Neural cell (in vitro differentiated cells): Measurements from ENCODE around the gene SRPX.

Experiments used
- TAF1 ChIP-seq: IDR thresholded peaks from 2 replicates; pipeline ENCODE4 v1.6.1; 2012; ENCODE audit warnings: low read depth
- TF ChIP-seq, protein P1 (sequence below): fragments of 450-650 bp; IDR thresholded peaks from 2 replicates; pipeline ENCODE4 v1.5.1; 2014; ENCODE audit warnings: antibody characterized with exemption, mild to moderate bottlenecking, moderate library complexity; ENCODE audit not compliant: poor library complexity, severe bottlenecking

DNA sequence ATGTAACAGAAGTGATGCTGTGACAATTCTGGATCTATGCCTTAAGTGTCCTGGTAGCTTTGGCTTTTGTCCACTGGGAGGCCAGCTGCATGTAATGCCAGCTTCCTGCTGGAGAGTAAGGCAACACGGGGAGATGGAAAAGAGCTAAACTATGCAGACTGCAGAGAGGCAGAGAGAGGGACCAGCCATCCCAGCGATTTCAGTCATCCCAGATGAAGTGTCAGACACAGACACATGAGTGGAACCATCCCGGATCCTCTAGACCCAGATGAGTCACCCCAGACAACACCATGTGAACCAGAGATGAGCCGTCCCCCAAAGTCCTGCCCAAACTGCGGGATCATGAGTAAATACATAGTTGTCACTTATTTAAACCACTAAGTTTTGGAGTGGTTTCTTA is 14.6 kb downstream of the SRPX start:
- TF ChIP-seq, protein P1, sequence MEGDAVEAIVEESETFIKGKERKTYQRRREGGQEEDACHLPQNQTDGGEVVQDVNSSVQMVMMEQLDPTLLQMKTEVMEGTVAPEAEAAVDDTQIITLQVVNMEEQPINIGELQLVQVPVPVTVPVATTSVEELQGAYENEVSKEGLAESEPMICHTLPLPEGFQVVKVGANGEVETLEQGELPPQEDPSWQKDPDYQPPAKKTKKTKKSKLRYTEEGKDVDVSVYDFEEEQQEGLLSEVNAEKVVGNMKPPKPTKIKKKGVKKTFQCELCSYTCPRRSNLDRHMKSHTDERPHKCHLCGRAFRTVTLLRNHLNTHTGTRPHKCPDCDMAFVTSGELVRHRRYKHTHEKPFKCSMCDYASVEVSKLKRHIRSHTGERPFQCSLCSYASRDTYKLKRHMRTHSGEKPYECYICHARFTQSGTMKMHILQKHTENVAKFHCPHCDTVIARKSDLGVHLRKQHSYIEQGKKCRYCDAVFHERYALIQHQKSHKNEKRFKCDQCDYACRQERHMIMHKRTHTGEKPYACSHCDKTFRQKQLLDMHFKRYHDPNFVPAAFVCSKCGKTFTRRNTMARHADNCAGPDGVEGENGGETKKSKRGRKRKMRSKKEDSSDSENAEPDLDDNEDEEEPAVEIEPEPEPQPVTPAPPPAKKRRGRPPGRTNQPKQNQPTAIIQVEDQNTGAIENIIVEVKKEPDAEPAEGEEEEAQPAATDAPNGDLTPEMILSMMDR: no peak
- TF ChIP-seq TAF1: no peak
